Amniotic stem cell (primary cell): Measurements from ENCODE around the gene MT1X.
"Not testable (repeated sequence)": the region's sequence is repeated elsewhere in the genome, so short reads cannot be mapped to it uniquely, and the experiment has no call there.

Experiments used
- DNase-seq: peaks from one replicate; lab custom pipeline; 2025; lab: John Stamatoyannopoulos, UW

The MT1X gene

GRCh38 chr16:56710181-56710737 is 28.0 kb downstream of the MT1X start:
- no peak for DNase-seq

- no peak for DNase-seq
These were observed 29.6 kb downstream of the MT1X start for GRCh38 chr16:56711862-56712261.

- no peak for DNase-seq
These were observed 31.5 kb downstream of the MT1X start for GRCh38 chr16:56713794-56714193.

- DNase-seq, result no peak
These were observed 32.9 kb downstream of the MT1X start for GRCh38 chr16:56715126-56715525.

GRCh38 chr16:56716761-56717160 is 34.5 kb downstream of the MT1X start:
- no peak for DNase-seq

- not testable (repeated sequence) for DNase-seq
These were observed 35.3 kb downstream of the MT1X start for GRCh38 chr16:56717532-56717931.

GRCh38 chr16:56722200-56722842 is 40.1 kb downstream of the MT1X start:
- no peak for DNase-seq

GRCh38 chr16:56724191-56724590 is 41.9 kb downstream of the MT1X start:
- DNase-seq, result no peak

GRCh38 chr16:56726283-56726682 is 44.0 kb downstream of the MT1X start:
- no peak for DNase-seq

GRCh38 chr16:56726926-56727325 is 44.7 kb downstream of the MT1X start:
- no peak for DNase-seq

- DNase-seq, result no peak
These were observed 45.8 kb downstream of the MT1X start for GRCh38 chr16:56728027-56728426.

- no peak for DNase-seq
These were observed 46.9 kb downstream of the MT1X start for GRCh38 chr16:56728980-56729734.

GRCh38 chr16:56729735-56730662 is 47.7 kb downstream of the MT1X start, which contains the start of gene NUP93:
Gene NUP93 (plus strand): TSS chr16:56730129. CDS start chr16:56748248, 18,119 bp downstream.
- peak; percentile 81 for DNase-seq

GRCh38 chr16:56732366-56732765 is 50.1 kb downstream of the MT1X start:
- no peak for DNase-seq

- DNase-seq, result no peak
These were observed 50.6 kb downstream of the MT1X start for GRCh38 chr16:56732832-56733231.
